A673 (cell line): ENCODE results near the gene P2RX5. TPM values are rescaled to one million over a fixed set of nuclear protein-coding genes. Genes with fewer than 3 reads are reported as not detected.
"Not testable (repeated sequence)": the region's sequence is repeated elsewhere in the genome, so short reads cannot be mapped to it uniquely, and the experiment has no call there.

Source experiments
- BruUV-seq: library from RNA; stranded (reverse); fragments of 400-500 nt; replicated peaks from 2 replicates; lab custom pipeline; 2021; lab: Mats Ljungman, UMichigan
- CTCF ChIA-PET: fragments of 300-600 bp; sonication (Branson Sonifier 250); formaldehyde crosslinking; loops from one replicate; lab custom pipeline; 2022; ENCODE audit warnings: antibody characterized with exemption; lab: Charles Lee
- POLR2A ChIA-PET: fragments of 300-600 bp; sonication (Branson Sonifier 250); formaldehyde crosslinking; loops from one replicate; lab custom pipeline; 2022; ENCODE audit warnings: antibody characterized with exemption; ENCODE audit not compliant: low non-redundant PET; lab: Charles Lee
- DNase-seq: peaks from one replicate; pipeline ENCODE4 v3.0.0-alpha.2; 2015; ENCODE audit warnings: low spot score
- H3K27ac ChIP-seq: fragments of 200-600 bp; sonication (generic); 2 replicates; pipeline ENCODE4 v1.5.1; 2016; ENCODE audit warnings: mixed run types, low read depth, mild to moderate bottlenecking, mixed read lengths, antibody characterized with exemption, low read length; ENCODE audit not compliant: poor library complexity, severe bottlenecking
- H3K27me3 ChIP-seq: fragments of 200-600 bp; sonication (generic); replicated peaks from 2 replicates; pipeline ENCODE4 v1.6.1; 2017; ENCODE audit warnings: mixed run types, low read depth, mild to moderate bottlenecking, mixed read lengths, antibody characterized with exemption, low read length; ENCODE audit not compliant: insufficient read depth, poor library complexity
- H3K36me3 ChIP-seq: fragments of 200-600 bp; sonication (generic); 2 replicates; pipeline ENCODE4 v1.6.1; 2016; ENCODE audit warnings: mixed run types, mild to moderate bottlenecking, mixed read lengths, antibody characterized with exemption, low read length; ENCODE audit not compliant: insufficient read depth, poor library complexity, severe bottlenecking
- H3K4me1 ChIP-seq: fragments of 200-600 bp; sonication (generic); 2 replicates; pipeline ENCODE4 v1.6.1; 2017; ENCODE audit warnings: mixed run types, mild to moderate bottlenecking, mixed read lengths, antibody characterized with exemption, low read length; ENCODE audit not compliant: insufficient read depth, poor library complexity, severe bottlenecking
- H3K4me3 ChIP-seq: fragments of 200-600 bp; sonication (generic); 2 replicates; pipeline ENCODE4 v1.5.1; 2016; ENCODE audit warnings: low read depth, mixed run types, mild to moderate bottlenecking, mixed read lengths, low read length; ENCODE audit not compliant: poor library complexity, severe bottlenecking
- H3K9me3 ChIP-seq: fragments of 200-600 bp; sonication (generic); 2 replicates; pipeline ENCODE4 v1.6.1; 2016; ENCODE audit warnings: mixed run types, low read depth, mild to moderate bottlenecking, mixed read lengths, antibody characterized with exemption, low read length; ENCODE audit not compliant: poor library complexity, severe bottlenecking
- CTCF ChIP-seq: fragments of 300-800, 200-600 bp; sonication (generic); conservative IDR thresholded peaks from 2 replicates; pipeline ENCODE4 v1.5.1; 2017; ENCODE audit warnings: low read depth, mild to moderate bottlenecking, antibody characterized with exemption, low read length, moderate library complexity, mixed read lengths
- EZH2 ChIP-seq: fragments of 200-600 bp; sonication (generic); IDR thresholded peaks from 2 replicates; pipeline ENCODE4 v1.6.1; 2017; ENCODE audit warnings: borderline replicate concordance, low read depth, mild to moderate bottlenecking, mixed read lengths, antibody characterized with exemption, low read length; ENCODE audit not compliant: poor library complexity, severe bottlenecking
- intact Hi-C: fragments of 100-400 bp; cut with micrococcal nuclease; formaldehyde crosslinking; loops from one replicate; pipeline ENCODE4 v1.10.0; 2022; ENCODE audit not compliant: unreplicated experiment
- total RNA-seq: library from RNA; stranded (reverse); gene quantifications from 2 replicates; pipeline ENCODE4 v1.2.3, GENCODE V29; 2021

The P2RX5 gene
- total RNA-seq, 1 experiment from 2014 or later, result 0.45 TPM

GRCh38 chr17:3708366-3708765 is 12.4 kb upstream of the P2RX5 start:
- no TSS peak for BruUV-seq
- Histone ChIP-seq H3K27ac (no peak overlapping the region), H3K9me3 (no peaks in the 10 kb centered on the region), H3K4me1 (no peaks in the 10 kb centered on the region), H3K36me3 (no peaks in the 10 kb centered on the region), H3K27me3 (no peaks in the 10 kb centered on the region), H3K4me3 (no peak overlapping the region)
- TF ChIP-seq CTCF, result no peak
- TF ChIP-seq EZH2, result no peak
- intact Hi-C loops, result no loop called here
- DNase-seq, result no peak
- POLR2A ChIA-PET, result no interaction called here
- CTCF ChIA-PET, result no interaction called here

GRCh38 chr17:3705718-3705984 is 9.7 kb upstream of the P2RX5 start:
- DNase-seq, H3K9me3 ChIP-seq, intact Hi-C loops, POLR2A ChIA-PET, BruUV-seq, H3K27me3 ChIP-seq, H3K4me1 ChIP-seq, H3K36me3 ChIP-seq, H3K4me3 ChIP-seq, H3K27ac ChIP-seq, CTCF ChIA-PET: not testable (repeated sequence)

- H3K4me1 ChIP-seq, result no peaks in the 10 kb centered on the region
- BruUV-seq, result no TSS peak
- no peaks in the 10 kb centered on the region for H3K27me3 ChIP-seq
- TF ChIP-seq EZH2 (no peak), CTCF (no peak)
- H3K27ac ChIP-seq, result no peak overlapping the region
- intact Hi-C loops, result no loop called here
- CTCF ChIA-PET, result no interaction called here
- no peak for DNase-seq
- H3K9me3 ChIP-seq, result no peaks in the 10 kb centered on the region
- POLR2A ChIA-PET, result interaction anchor here (0.6 kb wide), 2 partner anchors 22 to 868 kb away, joined by 4 read pairs; no protein-coding TSS in a partner anchor
- H3K4me3 ChIP-seq, result no peak overlapping the region
- H3K36me3 ChIP-seq, result no peaks in the 10 kb centered on the region
These were observed 9.2 kb upstream of the P2RX5 start for GRCh38 chr17:3704931-3705717.

- H3K27ac ChIP-seq, H3K9me3 ChIP-seq, intact Hi-C loops, H3K4me1 ChIP-seq, CTCF ChIA-PET, H3K36me3 ChIP-seq, POLR2A ChIA-PET, DNase-seq, BruUV-seq, H3K27me3 ChIP-seq, H3K4me3 ChIP-seq: not testable (repeated sequence)
These were observed 6.1 kb upstream of the P2RX5 start for GRCh38 chr17:3702041-3702539.
